ENCODE measurements around the gene RNF152. TPM values are rescaled to one million over a fixed set of nuclear protein-coding genes. Genes with fewer than 3 reads are reported as not detected.

Gene RNF152
- total RNA-seq, 1 donor from 2014 or later: 24.1 TPM

DNA sequence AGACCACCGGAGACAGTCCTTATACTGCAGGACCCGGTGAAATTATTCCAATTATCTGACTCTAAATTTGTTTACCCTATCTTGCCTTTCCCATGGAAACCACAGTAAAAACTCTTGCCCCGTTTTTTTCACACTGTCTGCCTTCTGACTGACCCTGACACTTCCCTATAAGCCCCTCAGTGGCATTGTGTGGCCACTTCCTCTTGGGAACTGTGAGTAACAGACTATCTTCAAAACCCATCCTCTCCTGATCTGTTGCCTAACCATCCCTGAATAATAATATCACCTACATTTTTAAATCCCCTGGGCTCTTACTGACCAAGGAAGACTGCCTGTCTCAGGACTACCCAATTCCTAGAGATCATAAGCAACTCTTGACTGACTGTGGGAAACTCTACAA, 42.6 kb upstream of the RNF152 start:
- no peak overlapping the region for H3K27ac ChIP-seq
- no peaks in the 10 kb centered on the region for H3K4me1 ChIP-seq
- no peaks in the 10 kb centered on the region for H3K9me3 ChIP-seq (ENCODE audit: low read depth)
- H4K20me1 ChIP-seq (ENCODE audit: low read depth): no peaks in the 10 kb centered on the region
- H3K4me2 ChIP-seq: no peak overlapping the region
- H3K79me2 ChIP-seq (ENCODE audit: low read depth): no peaks in the 10 kb centered on the region
- H3K36me3 ChIP-seq: no peaks in the 10 kb centered on the region
- Mint-ChIP-seq H3K27me3 (ENCODE audit: insufficient read depth, low read depth) (peaks cover under 1% of the 10 kb centered on the region), H3K36me3 (peaks cover 11% of the 10 kb centered on the region), H3K9me3 (peaks cover 23% of the 10 kb centered on the region), H3K4me1 (peaks cover 33% of the 10 kb centered on the region), H3K27ac (peak overlapping the region; percentile 70), H3K4me3 (no peak overlapping the region)
- TF ChIP-seq EZH2 (IDR thresholded peaks at IDR 0.05): no peak
- TF ChIP-seq, protein P1, sequence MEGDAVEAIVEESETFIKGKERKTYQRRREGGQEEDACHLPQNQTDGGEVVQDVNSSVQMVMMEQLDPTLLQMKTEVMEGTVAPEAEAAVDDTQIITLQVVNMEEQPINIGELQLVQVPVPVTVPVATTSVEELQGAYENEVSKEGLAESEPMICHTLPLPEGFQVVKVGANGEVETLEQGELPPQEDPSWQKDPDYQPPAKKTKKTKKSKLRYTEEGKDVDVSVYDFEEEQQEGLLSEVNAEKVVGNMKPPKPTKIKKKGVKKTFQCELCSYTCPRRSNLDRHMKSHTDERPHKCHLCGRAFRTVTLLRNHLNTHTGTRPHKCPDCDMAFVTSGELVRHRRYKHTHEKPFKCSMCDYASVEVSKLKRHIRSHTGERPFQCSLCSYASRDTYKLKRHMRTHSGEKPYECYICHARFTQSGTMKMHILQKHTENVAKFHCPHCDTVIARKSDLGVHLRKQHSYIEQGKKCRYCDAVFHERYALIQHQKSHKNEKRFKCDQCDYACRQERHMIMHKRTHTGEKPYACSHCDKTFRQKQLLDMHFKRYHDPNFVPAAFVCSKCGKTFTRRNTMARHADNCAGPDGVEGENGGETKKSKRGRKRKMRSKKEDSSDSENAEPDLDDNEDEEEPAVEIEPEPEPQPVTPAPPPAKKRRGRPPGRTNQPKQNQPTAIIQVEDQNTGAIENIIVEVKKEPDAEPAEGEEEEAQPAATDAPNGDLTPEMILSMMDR (IDR thresholded peaks at IDR 0.05): no peak
- TF ChIP-seq EZH2phosphoT487 (IDR thresholded peaks at IDR 0.05): no peak
- H3K27me3 ChIP-seq: no peaks in the 10 kb centered on the region
- H3K9ac ChIP-seq: no peak overlapping the region
- H2AFZ ChIP-seq (replicated peaks): no peak overlapping the region
- DNase-seq (ENCODE audit: low spot score): no peak
- H3K4me3 ChIP-seq: no peak overlapping the region
- peaks cover under 1% of the 10 kb centered on the region for H3F3A ChIP-seq (ENCODE audit: low read depth)

DNA sequence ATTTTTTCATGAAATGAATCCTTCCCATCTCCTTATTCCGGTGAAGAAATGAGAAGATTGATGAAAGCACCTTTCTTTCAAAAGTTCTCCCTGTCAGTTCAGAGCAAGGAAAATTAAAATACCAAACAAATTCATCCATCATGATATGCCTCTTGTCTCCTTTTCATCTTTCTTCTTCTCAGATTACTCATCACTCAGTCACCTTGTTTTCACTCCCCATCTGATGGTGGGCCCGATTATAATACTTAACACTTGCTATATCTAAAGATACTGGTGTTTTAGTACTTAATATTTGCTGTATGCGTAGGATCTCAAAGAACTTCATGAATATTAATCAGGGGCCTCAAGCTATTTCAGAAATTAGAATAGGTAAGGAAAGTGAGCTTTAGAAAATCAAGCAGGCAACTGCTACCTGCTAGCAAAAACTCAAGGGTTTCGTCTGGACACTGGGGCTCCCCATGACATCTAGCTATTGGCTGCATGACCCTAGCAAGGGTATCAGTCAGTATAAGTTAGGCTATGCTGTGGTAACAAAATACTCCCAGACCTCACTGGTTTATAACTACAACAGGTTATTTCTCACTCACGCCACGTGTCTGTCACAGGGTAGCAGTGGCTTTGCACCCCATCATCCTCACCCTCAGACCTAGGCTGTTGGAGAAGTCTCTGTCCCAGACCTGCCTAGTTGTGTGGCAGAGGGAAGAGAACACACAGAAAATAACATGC, 39.0 kb upstream of the RNF152 start:
- TF ChIP-seq EZH2phosphoT487 (IDR thresholded peaks at IDR 0.05): no peak
- no peak for TF ChIP-seq EZH2 (IDR thresholded peaks at IDR 0.05)
- TF ChIP-seq, protein P1 (IDR thresholded peaks at IDR 0.05): no peak
- no peak for DNase-seq (ENCODE audit: low spot score)
- peaks cover 6% of the 10 kb centered on the region for H3K27me3 Mint-ChIP-seq (ENCODE audit: insufficient read depth, low read depth)
- no peaks in the 10 kb centered on the region for H3K9me3 ChIP-seq (ENCODE audit: low read depth)
- no peaks in the 10 kb centered on the region for H3K27me3 ChIP-seq
- no peaks in the 10 kb centered on the region for H3K36me3 ChIP-seq
- no peak overlapping the region for H3K4me3 ChIP-seq
- H3K4me3 Mint-ChIP-seq: no peak overlapping the region
- no peak overlapping the region for H3K9ac ChIP-seq
- H3K27ac Mint-ChIP-seq: no peak overlapping the region
- no peaks in the 10 kb centered on the region for H3K79me2 ChIP-seq (ENCODE audit: low read depth)
- no peak overlapping the region for H3K4me2 ChIP-seq
- H3K27ac ChIP-seq: no peak overlapping the region
- peaks cover 27% of the 10 kb centered on the region for H3K9me3 Mint-ChIP-seq
- peaks cover 20% of the 10 kb centered on the region for H3K4me1 Mint-ChIP-seq
- H3K36me3 Mint-ChIP-seq: peaks cover 13% of the 10 kb centered on the region
- peaks cover 9% of the 10 kb centered on the region for H3K4me1 ChIP-seq
- no peak overlapping the region for H2AFZ ChIP-seq (replicated peaks)
- peaks cover 13% of the 10 kb centered on the region for H3F3A ChIP-seq (ENCODE audit: low read depth)
- no peaks in the 10 kb centered on the region for H4K20me1 ChIP-seq (ENCODE audit: low read depth)

DNA sequence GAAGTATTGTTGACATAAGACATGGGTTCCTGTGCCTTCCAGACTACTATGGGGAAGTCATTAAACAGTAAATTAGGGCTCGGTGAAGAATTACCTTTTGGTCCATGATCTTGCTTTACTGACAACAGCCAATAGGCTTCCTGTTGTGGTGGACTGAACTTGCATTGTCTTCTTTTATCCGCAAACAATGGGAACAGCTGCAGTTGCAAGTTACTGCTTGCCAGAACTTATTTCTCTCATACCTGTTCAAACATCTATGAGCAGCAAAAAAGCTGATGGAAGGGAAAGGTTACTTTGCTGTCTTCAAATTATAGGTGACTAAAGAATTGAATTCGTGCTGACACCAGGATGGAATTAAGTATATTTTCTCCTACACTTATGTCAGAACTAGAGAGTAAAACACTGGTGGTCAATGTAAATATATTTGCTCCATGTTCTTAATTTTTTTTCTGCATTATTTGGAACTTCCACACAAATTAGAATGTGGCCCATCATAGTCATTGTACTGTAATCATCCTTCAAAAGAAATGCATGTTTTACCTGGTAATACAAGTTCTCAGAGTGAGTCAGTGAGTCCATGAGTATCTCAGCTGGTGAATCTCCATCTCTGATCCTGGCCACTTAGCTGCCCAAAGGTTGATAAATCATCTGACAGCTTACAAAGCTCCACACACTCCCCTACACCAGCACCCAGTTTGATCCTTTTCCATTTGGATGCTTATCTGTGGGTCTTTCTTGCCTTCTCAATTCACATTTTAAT, 37.3 kb upstream of the RNF152 start:
- H3K27ac ChIP-seq: no peak overlapping the region
- no peaks in the 10 kb centered on the region for H3K27me3 ChIP-seq
- no peaks in the 10 kb centered on the region for H4K20me1 ChIP-seq (ENCODE audit: low read depth)
- H3K4me2 ChIP-seq: peak overlapping the region; percentile 21
- no peaks in the 10 kb centered on the region for H3K79me2 ChIP-seq (ENCODE audit: low read depth)
- H3K4me3 Mint-ChIP-seq: no peak overlapping the region
- H3F3A ChIP-seq (ENCODE audit: low read depth): peaks cover 13% of the 10 kb centered on the region
- no peak for DNase-seq (ENCODE audit: low spot score)
- H3K36me3 Mint-ChIP-seq: peaks cover 13% of the 10 kb centered on the region
- no peaks in the 10 kb centered on the region for H3K36me3 ChIP-seq
- H3K9me3 ChIP-seq (ENCODE audit: low read depth): no peaks in the 10 kb centered on the region
- H3K4me3 ChIP-seq: no peak overlapping the region
- peaks cover 9% of the 10 kb centered on the region for H3K4me1 ChIP-seq
- H2AFZ ChIP-seq (replicated peaks): no peak overlapping the region
- H3K27ac Mint-ChIP-seq: no peak overlapping the region
- peaks cover 6% of the 10 kb centered on the region for H3K27me3 Mint-ChIP-seq (ENCODE audit: insufficient read depth, low read depth)
- no peak for TF ChIP-seq EZH2phosphoT487 (IDR thresholded peaks at IDR 0.05)
- TF ChIP-seq EZH2 (IDR thresholded peaks at IDR 0.05): no peak
- TF ChIP-seq, protein P1 (IDR thresholded peaks at IDR 0.05): no peak
- no peak overlapping the region for H3K9ac ChIP-seq
- H3K9me3 Mint-ChIP-seq: peaks cover 27% of the 10 kb centered on the region
- H3K4me1 Mint-ChIP-seq: peaks cover 6% of the 10 kb centered on the region
